Endothelial cell of umbilical vein (primary cell): ENCODE data around the gene LACTBL1. TPM values are rescaled to one million over a fixed set of nuclear protein-coding genes. Genes with fewer than 3 reads are reported as not detected.

Experiments used
- Bru-seq: library from RNA; stranded (reverse); fragments of 400-500 nt; gene quantifications from one replicate; lab custom pipeline; 2021; lab: Mats Ljungman, UMichigan
- BruChase-seq, 2 experiments: library from RNA; stranded (reverse); fragments of 400-500 nt; gene quantifications; one replicate each; lab custom pipeline; 2021; lab: Mats Ljungman, UMichigan
- BruUV-seq: library from RNA; stranded (reverse); fragments of 400-500 nt; replicated peaks from 2 replicates; lab custom pipeline; 2021; lab: Mats Ljungman, UMichigan
- CTCF ChIA-PET: fragments of 300-600, 350-600 bp; sonication (Branson Sonifier 250); formaldehyde crosslinking; loops from one replicate; lab custom pipeline; 2021; ENCODE audit warnings: antibody characterized with exemption, inconsistent platforms; lab: Charles Lee
- POLR2A ChIA-PET: fragments of 300-600, 350-600 bp; sonication (Branson Sonifier 250); formaldehyde crosslinking; loops from one replicate; lab custom pipeline; 2021; ENCODE audit warnings: antibody characterized with exemption, inconsistent platforms; lab: Charles Lee
- DNase-seq: peaks from one replicate; pipeline ENCODE4 v3.0.0-alpha.2; 2011; ENCODE audit warnings: low read depth, low spot score
- FAIRE-seq: peaks from 2 replicates; lab custom pipeline; 2011; peaks lifted over from hg19 to GRCh38; lab: Jason Lieb, UNC
- H2AFZ ChIP-seq: 2 replicates; pipeline ENCODE4 v1.6.0; 2012; ENCODE audit warnings: low read depth, low read length, control low read depth, inconsistent platforms
- H3K27ac ChIP-seq: 2 replicates; pipeline ENCODE4 v1.5.1; 2011; ENCODE audit warnings: low read depth, mild to moderate bottlenecking, control low read depth, low read length, moderate library complexity; ENCODE audit not compliant: insufficient read depth
- H3K27me3 ChIP-seq, 2 experiments: 2 replicates each; pipeline versions ENCODE4 v1.6.0 to v1.6.1; 2011; ENCODE audit warnings: low read length in 2 of 2, mixed read lengths in 1 of 2; ENCODE audit not compliant: control insufficient read depth in 2 of 2, insufficient read depth in 2 of 2
- H3K36me3 ChIP-seq, 2 experiments: 2 replicates in 1 of 2; 3 replicates in 1 of 2; pipeline ENCODE4 v1.5.1; 2011; ENCODE audit warnings: low read length in 2 of 2, mild to moderate bottlenecking in 1 of 2, moderate library complexity in 1 of 2; ENCODE audit not compliant: control insufficient read depth in 2 of 2, insufficient read depth in 2 of 2; ENCODE audit errors: extremely low read depth in 1 of 2
- H3K4me1 ChIP-seq: 3 replicates; pipeline ENCODE4 v1.5.1; 2011; ENCODE audit warnings: mild to moderate bottlenecking, low read length; ENCODE audit not compliant: control insufficient read depth, insufficient read depth; ENCODE audit errors: extremely low read depth
- H3K4me2 ChIP-seq: 2 replicates; pipeline ENCODE4 v1.6.1; 2011; ENCODE audit warnings: low read length, control low read depth, mixed read lengths; ENCODE audit not compliant: insufficient read depth
- H3K4me3 ChIP-seq, 3 experiments: fragments of 200-600 bp in 1 of 3; sonication (generic), shearing (Covaris generic) in 1 of 3; replicated peaks in 1 of 3; 2 replicates each; pipeline ENCODE4 v1.5.1; 2011 to 2016; ENCODE audit warnings: control low read depth in 3 of 3, low read length in 3 of 3, mild to moderate bottlenecking in 2 of 3, inconsistent platforms in 1 of 3, low read depth in 1 of 3, moderate library complexity in 1 of 3; ENCODE audit not compliant: insufficient read depth in 1 of 3
- H3K79me2 ChIP-seq: 2 replicates; pipeline ENCODE4 v1.6.0; 2012; ENCODE audit warnings: low read length, inconsistent platforms; ENCODE audit not compliant: control insufficient read depth, insufficient read depth
- H3K9ac ChIP-seq: replicated peaks from 2 replicates; pipeline ENCODE3; 2011; ENCODE audit warnings: low read length, control low read depth; ENCODE audit not compliant: insufficient read depth; ENCODE audit errors: extremely low read depth
- H3K9me1 ChIP-seq: replicated peaks from 3 replicates; pipeline ENCODE4 v1.6.0; 2011; ENCODE audit warnings: mild to moderate bottlenecking, low read length; ENCODE audit not compliant: control insufficient read depth, insufficient read depth; ENCODE audit errors: extremely low read depth
- H3K9me3 ChIP-seq: replicated peaks from 2 replicates; pipeline ENCODE4 v1.5.1; 2012; ENCODE audit warnings: low read length, inconsistent platforms; ENCODE audit not compliant: control insufficient read depth, insufficient read depth
- H4K20me1 ChIP-seq: replicated peaks from 2 replicates; pipeline ENCODE3; 2011; ENCODE audit warnings: mild to moderate bottlenecking, low read length; ENCODE audit not compliant: control insufficient read depth, insufficient read depth; ENCODE audit errors: extremely low read depth
- CTCF ChIP-seq, 2 donors: IDR thresholded peaks; 1 replicate in 1 of 2; 2 replicates in 1 of 2; pipeline ENCODE4 v1.5.1; 2011; ENCODE audit warnings: low read length in 2 of 2, mild to moderate bottlenecking in 2 of 2, moderate library complexity in 2 of 2, control low read depth in 1 of 2, inconsistent platforms in 1 of 2, low read depth in 1 of 2; ENCODE audit not compliant: insufficient read depth in 1 of 2; ENCODE audit errors: extremely low read depth in 1 of 2
- EZH2 ChIP-seq: IDR thresholded peaks from 2 replicates; pipeline ENCODE4 v1.6.1; 2012; ENCODE audit warnings: borderline replicate concordance, low read depth, mild to moderate bottlenecking, moderate library complexity, low read length, inconsistent platforms; ENCODE audit not compliant: severe bottlenecking
- FOS ChIP-seq: IDR thresholded peaks from 2 replicates; pipeline ENCODE4 v1.6.1; 2011; ENCODE audit warnings: mild to moderate bottlenecking, low read length, moderate library complexity, borderline replicate concordance; ENCODE audit not compliant: insufficient read depth
- GATA2 ChIP-seq: IDR thresholded peaks from 2 replicates; pipeline ENCODE4 v1.7.0; 2011; ENCODE audit warnings: low read depth, mild to moderate bottlenecking, moderate library complexity, mixed read lengths, low read length; ENCODE audit not compliant: insufficient read length, insufficient read depth
- JUN ChIP-seq: IDR thresholded peaks from 2 replicates; pipeline ENCODE4 v1.6.1; 2011; ENCODE audit warnings: borderline replicate concordance, low read depth; ENCODE audit not compliant: insufficient read length, insufficient read depth
- MAX ChIP-seq: IDR thresholded peaks from 2 replicates; pipeline ENCODE4 v1.6.1; 2011; ENCODE audit not compliant: insufficient read depth, insufficient read length
- MYC ChIP-seq: IDR thresholded peaks from one replicate; pipeline ENCODE4 v1.6.1; 2011; ENCODE audit warnings: mild to moderate bottlenecking, low read depth, low read length
- POLR2A ChIP-seq: IDR thresholded peaks from 2 replicates; pipeline ENCODE4 v1.6.1; 2012; ENCODE audit warnings: low read depth, mild to moderate bottlenecking, control low read depth, low read length
- POLR2AphosphoS5 ChIP-seq: IDR thresholded peaks from 2 replicates; pipeline ENCODE4 v1.6.1; 2012; ENCODE audit warnings: low read depth, mild to moderate bottlenecking, control low read depth, low read length, moderate library complexity; ENCODE audit not compliant: insufficient read depth
- dilution Hi-C: fragments of 300-500 bp; cut with MboI; formaldehyde crosslinking; loops from one replicate; pipeline ENCODE4 v1.15.0; 2019; ENCODE audit warnings: low sequenced_read_pairs; ENCODE audit not compliant: extremely low pct_ligation_motif_present
- intact Hi-C: fragments of 100-400 bp; cut with micrococcal nuclease; formaldehyde crosslinking; loops from one replicate; pipeline ENCODE4 v1.10.0; 2022
- long read RNA-seq: library from polyadenylated mRNA; stranded (forward); transcript quantifications from one replicate; pipeline ENCODE4 v2.0.0, GENCODE V29; 2021
- polyA minus RNA-seq, 3 experiments: library from RNA; depleted of rRNA, polyadenylated mRNA; stranded (reverse); fragments of >200 nt; gene quantifications; 1 replicate in 1 of 3; 2 replicates in 2 of 3; pipeline ENCODE4 v1.2.3, GENCODE V29; 2011
- polyA plus RNA-seq, 4 experiments: library from polyadenylated mRNA; depleted of rRNA in 3 of 4; stranded (reverse) in 3 of 4; unstranded in 1 of 4; fragments of >200 nt; gene quantifications; 2 replicates each; pipeline versions ENCODE4 v1.2.1 to v1.2.3, GENCODE V29; 2011 to 2012; ENCODE audit warnings: missing spikeins in 1 of 4
- total RNA-seq: library from RNA; stranded (reverse); gene quantifications from 2 replicates; pipeline ENCODE4 v1.2.3, GENCODE V29; 2021

LACTBL1 gene, protein sequence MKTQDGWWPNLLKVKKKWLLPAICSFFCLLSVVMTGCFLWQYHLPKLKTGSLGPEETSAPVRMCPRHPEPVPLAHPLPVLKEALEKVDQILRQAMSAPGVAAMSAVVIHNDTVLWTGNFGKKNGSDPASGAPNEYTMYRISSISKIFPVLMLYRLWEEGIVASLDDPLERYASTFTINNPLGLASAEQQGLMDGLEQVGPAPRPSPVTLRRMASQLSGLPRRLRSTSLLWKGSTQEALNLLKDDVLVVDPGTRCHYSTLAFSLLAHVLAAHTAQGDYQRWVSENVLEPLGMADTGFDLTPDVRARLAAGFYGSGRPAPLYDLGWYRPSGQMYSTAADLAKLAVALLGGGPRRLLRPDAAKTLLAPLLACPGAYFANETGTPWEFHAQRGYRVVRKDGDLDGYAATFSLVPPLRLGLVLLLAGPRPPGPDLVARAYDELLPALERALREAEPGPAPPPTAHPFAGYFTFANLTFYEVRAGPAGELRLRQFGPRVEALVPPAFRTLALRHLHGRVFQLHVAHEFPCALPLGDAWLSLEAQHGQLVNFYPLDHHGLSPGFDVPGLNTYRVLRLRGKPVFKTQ
- total RNA-seq (not detected in 2 replicates), polyA plus RNA-seq (not detected in 2 replicates), polyA minus RNA-seq (not detected in 2 replicates), Bru-seq, nascent RNA (not detected), BruChase-seq, experiment 1, labeled RNA remaining after a 6-hour chase (not detected), BruChase-seq, experiment 2, labeled RNA remaining after a 2-hour chase (not detected)
- polyA plus RNA-seq (2011; cell fraction: cytosol; rRNA removed): not detected in 2 replicates
- polyA plus RNA-seq (2011; cell fraction: nucleus; rRNA removed): not detected in 2 replicates
- polyA plus RNA-seq (2012): not detected in 2 replicates
- polyA minus RNA-seq (2011; cell fraction: cytosol; rRNA and poly(A)+ RNA removed): not detected
- not detected in 2 replicates for polyA minus RNA-seq (2011; cell fraction: nucleus; rRNA and poly(A)+ RNA removed)
- long read RNA-seq: 0 reads

DNA sequence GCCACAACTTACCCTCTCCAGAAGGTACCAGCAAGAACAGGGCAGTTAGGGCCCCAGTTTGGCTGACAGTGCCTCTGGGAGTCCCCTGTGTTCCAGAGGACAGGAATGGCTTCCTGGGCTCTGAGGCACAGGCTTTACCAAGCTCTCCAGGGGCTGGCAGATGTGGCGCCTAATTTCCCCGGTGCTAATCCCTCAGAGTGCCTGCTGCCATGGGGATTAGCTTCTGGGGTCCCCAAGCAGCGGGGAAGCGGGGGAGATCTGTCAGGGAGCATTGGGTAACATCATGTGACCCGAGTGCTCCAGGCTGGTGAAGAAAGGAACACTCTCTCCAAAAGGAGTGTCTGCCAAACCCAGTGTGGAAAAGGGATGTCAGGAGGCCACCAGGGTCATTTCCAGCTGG lies at the start of gene LACTBL1:
TSS of gene LACTBL1 (minus strand) at position 107 of the 400 bp plus-strand sequence. CDS start 550 bp downstream, outside the sequence.
- no TSS peak for BruUV-seq
- Histone ChIP-seq H3K9ac (no peak within 1 kb of the TSS), H3K79me2 (no peaks in the 10 kb centered on the region), H3K4me1 (peaks cover 16% of the 10 kb centered on the region), H3K36me3 (no peaks in the 10 kb centered on the region), H2AFZ (no peak within 1 kb of the TSS), H4K20me1 (no peaks in the 10 kb centered on the region), H3K4me3 (no peak within 1 kb of the TSS), H3K27ac (no peak within 1 kb of the TSS), H3K4me2 (no peak within 1 kb of the TSS), H3K27me3 (peaks cover 21 to 31% of the 10 kb centered on the region in 2 experiments), H3K9me1 (no peaks in the 10 kb centered on the region), H3K9me3 (no peaks in the 10 kb centered on the region)
- ChIA-PET CTCF (interaction anchor here (1.4 to 2.3 kb wide), 2 partner anchors 9 to 212 kb away, joined by 3 to 8 read pairs; no protein-coding TSS in a partner anchor), POLR2A (interaction anchor here (0.6 kb wide), 1 partner anchor 147 kb away, joined by 3 read pairs; no protein-coding TSS in a partner anchor)
- TF ChIP-seq POLR2A: no peak
- no peak for TF ChIP-seq CTCF (IDR thresholded peaks at IDR 0.05; ENCODE audit: extremely low read depth in 1 of 2, insufficient read depth in 1 of 2, low read depth in 1 of 2, low read length in 2 of 2)
- no peak for TF ChIP-seq MYC
- no peak for TF ChIP-seq MAX
- no peak for TF ChIP-seq EZH2
- TF ChIP-seq JUN: no peak
- TF ChIP-seq GATA2: no peak
- TF ChIP-seq POLR2AphosphoS5: no peak
- TF ChIP-seq FOS: no peak
- no peak for FAIRE-seq
- dilution Hi-C loops: loop anchor here (25.0 kb wide), 1 partner anchor 310 kb away; the partner anchor contains the start of gene C1QB
- DNase-seq: no peak
- intact Hi-C loops: loop anchor here (10.0 kb wide), 1 partner anchor 662 kb away; no protein-coding TSS in a partner anchor
